ENCODE measurements around the gene NXPH1.

Gene NXPH1

DNA sequence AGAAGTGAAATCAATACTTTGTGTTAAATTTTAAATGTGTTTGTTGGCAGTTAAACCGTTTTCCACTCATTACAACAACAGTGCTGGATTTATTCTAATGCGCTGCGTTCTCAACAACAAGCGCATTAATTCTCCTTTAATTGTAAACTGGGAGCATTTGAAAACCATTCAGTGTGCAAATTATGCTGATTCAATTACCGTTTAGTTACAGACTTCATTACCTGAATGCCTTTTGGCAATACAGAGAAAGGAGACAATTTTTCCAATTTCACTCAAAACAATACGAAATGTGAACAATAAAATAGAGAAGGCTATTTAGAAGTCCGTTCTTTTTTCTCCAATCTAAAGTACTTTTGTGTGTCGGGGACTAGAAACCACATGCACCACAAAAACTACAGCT is 4.2 kb downstream of the NXPH1 start:
- no peak for DNase-seq

DNA sequence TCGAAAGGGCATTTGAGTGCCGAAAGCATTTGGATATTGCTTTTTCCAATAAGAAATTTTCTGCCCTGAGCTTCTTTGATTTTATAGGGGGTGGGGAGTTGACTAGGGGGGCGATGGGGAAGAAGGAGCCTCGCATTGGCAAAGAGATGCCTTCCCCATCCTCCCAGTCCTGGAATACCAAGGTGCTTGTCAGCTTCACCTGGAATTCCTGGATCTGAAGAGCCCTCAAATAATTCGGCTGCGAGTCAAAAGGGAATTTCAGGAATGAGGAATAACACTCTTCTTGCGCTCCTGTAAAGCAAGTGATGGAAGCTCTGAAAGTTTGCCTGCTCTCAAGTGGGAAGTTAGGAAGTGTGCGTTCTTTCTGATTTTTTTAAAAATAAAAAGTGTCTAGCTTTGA is 7.3 kb downstream of the NXPH1 start:
- DNase-seq, result no peak

DNA sequence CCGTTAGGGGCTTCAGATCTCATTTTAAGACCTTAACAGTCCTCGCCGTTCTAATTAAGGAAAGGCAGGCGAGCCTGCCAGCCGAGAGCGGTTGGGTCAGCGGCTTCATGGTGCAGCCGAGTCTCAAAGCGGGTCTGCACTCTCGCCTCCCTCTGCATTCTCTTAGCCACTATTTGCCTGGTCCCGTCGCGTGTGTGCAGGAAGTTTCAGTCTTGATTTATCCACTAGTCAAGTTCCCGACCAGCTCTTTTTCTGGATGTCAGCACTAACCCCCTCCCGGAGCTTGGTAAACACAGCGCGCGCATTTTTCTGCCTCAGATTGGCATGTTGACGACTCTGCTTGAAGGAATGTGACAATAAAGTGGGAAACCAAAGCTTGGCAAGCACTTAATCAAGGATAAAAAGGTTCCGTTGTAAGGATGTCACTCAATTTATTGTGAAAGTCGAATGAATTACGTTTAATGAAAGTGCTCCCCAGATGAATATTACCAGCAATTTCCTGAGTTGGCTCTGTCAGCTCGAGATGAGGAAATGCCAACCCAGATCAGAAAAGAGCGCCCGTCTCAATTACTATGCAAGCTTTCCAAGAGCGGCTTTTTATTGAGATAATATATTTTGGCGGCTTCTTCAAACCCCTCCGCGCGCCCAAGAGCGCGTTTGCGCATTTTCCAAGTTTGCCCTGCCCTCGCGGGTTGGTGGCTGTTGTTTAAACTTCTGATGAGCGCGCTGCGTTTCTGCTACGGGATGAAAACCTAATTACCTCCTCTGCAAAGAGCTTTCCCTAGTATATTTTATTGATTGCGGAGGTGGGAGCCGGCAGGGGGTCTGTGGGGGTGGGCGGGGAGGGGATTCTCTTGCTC is 7.9 kb downstream of the NXPH1 start:
- no peak for DNase-seq

DNA sequence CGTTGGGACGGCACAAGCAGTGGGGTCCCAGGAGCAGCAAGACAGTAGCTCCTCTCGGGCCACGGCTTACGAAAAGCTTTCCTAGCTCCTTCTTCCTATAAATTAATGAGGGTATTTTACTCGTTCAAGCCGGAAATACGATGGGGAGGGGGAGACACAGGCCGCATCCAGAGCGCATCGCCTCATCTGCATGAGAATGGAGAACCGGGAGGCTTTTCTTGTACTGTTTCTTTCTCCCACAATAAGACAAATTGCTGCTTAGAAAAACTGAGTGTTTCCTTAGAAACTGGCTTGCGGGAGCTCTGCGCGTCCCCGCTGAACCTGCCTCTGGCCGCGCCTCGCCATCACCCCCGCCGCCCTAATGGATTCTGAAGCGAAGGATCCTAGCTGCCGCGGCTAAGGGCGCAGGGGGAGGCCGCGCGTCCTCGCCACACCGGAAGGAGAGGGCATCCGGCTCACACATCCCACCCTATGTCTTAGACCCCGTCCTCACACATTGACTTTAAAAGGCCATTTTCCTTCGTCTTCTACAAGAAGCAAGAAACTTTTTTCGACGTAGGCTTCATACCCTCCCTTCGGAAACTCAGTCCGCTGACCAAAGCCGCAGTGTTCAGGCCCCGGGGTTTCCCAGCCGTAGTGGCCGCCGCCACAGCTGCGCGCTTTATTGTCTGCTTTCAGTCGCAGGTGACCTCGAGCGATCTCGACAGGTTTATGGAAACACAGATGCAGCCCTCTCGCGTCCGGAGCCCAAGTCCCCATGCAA is 8.8 kb downstream of the NXPH1 start:
- no peak for DNase-seq

DNA sequence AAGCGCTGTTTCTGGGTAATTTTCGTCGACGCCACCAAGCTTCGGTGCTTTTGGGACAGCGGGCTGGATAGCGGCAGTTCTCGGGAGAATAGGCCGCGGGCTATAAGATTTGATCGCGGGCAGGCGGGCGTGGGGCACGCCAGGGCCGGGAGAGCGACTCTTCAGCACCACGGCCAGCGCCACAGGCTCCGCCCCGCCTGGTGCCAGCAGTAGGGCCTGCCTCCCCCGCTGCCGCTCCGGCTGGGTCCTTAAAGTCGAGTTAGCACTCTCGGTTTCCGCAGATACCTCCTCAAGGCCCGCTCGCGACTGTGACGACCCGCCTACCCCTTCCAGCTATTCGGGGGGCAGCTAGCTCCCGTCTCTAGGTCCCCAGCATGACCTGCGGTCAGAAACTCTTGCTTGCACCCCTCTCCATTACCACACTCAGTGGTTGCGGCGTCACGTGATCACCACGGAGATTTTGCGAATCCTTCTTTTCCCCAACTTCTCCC is 9.4 kb downstream of the NXPH1 start:
- peak; percentile 50 for DNase-seq

DNA sequence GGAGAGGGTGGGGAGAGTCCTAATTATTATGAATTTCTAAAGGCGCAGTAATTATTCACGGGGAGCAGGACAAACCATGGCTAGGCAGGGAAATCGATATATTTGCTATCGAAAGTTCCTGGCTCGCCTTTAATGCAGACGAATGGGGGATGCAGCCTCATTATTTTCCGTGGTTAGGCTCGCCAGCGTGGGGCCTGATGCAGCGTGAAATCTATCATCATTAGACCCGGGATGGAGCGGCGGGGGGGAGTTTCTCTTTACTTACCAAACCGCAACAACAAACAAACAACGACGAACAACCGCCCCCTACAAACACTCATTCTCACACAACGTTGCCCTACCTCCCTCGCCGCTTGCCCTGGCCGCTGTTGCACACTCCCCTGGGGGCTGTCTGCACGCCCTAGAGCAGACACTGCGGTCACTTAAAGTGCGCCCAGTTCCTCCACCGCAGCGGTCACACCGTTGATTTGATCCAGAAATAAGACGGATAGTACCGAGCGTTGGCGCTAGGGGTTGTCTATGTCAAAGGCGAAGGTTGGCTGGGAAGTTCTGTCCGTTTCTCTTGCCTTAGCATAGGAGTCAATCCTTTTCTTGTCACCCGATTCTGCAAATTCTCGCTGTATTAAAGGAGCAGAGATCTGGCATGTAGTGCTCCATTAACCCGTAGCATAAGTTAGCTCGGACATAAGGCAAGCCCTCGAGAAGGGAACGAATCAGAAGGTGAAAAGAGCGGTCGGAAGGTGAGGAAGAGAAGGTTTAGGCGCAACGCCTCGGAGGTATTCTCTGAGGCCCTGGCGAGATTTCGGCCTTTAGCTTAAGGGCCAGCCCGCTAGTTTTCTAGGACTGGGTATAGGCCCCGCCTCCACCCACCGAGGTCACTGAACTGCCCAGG is 10.4 kb downstream of the NXPH1 start:
- no peak for DNase-seq

DNA sequence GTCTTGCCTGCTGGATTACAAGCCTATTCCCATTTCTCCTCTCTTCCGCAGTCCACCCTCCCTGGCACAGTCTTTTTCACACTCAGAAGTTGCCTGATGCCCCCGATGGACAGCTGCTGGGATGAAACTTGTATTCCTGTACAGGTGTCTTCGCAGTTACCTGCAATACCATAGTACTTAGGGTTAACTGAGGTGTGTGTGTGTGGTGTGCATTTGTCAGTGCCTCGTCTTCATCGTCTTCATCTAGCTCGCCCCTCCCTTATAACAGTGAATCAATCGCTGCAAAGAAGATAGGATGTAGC is 11.0 kb downstream of the NXPH1 start:
- no peak for DNase-seq

DNA sequence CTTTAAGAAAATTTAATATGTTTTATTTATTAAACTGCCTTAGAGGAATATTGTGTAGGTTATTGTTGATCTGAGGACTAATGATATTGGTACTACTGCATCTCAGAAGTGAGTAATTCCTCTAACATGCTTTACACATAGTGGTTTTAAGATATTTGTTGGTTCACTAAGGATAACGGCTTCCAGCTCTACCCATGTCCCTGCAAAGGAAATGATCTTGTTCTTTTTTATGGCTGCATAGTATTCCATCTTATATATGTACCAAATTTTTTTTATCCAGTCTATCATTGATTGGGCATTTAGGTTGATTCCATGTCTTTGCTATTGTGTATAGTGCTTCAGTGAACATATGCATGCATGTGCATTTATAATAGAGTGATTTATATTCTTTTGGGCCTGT is 20.1 kb downstream of the NXPH1 start:
- no peak for DNase-seq

DNA sequence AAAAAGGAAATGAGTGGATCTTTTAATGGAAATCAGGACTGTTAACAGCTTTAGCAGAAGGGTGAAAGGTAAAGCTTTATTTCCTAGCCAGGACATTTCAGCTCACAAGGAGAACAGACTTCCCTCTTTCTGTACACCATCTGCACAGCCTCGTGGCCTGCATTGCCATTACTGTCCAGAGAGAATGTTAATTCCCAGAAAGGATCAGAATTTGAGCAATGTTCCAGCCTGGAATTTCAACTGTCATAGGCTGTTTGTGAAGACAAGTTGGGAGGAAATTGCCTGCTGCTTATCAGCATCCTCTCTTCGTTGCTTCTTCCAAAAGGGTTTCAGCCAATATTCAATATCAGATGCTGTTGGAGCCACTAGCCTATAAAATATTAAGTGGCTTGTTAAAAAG is 22.0 kb downstream of the NXPH1 start:
- no peak for DNase-seq

DNA sequence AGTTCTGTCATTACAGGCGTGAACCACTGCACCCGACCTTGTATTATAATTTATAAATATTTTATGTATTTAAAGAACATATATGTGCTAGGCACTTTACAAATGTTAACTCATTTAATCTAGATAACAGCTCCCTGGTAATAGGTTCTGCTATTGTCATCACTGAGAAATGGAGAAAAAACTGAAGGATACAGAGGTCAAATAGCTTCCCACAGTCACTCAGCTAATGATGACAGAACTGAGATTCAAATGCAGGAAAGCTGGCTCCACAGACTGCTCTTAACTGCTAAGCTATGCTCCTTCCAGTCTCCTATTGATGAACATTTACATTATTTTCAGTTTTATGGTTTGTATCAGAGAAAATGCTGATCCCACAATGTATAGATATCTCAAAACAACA is 28.9 kb downstream of the NXPH1 start:
- no peak for DNase-seq

DNA sequence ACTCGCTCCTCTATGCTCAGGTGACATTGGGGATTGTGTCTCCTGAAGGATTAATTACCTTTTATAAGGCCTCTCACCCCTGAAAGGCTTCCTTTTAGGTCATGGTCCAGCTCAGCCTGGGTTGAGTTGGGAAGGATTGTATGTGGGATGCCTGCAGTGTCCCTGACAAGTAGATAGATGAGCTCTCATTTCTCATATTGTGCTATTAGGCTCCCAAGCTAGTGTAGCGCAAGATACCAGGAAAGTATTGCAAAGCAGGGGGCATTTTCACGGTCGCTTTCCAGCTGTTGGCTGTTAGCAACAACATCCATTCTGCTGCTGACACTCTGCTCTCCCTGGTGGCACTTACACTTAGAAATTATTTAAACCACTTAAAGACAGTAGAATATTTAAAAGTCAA is 31.9 kb downstream of the NXPH1 start:
- DNase-seq, result no peak

DNA sequence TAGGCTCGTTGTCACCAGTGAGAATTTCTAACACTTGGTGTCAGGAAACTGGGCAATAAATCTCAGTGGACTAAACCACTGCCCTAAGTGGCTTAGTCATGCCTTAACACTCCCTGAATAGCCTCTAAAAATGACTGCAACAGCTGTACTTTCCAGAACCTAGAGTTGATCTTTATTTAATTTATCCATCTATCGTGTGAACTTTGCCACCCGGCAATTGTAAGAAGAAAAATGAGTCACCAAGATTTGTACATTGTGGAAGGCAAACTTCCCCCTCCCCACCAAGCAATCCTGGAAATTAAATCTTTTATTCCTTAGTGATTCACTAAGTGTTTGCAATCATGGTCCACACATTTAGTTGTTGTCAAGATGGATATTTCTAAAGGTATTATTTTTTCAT is 47.1 kb downstream of the NXPH1 start:
- DNase-seq, result no peak

DNA sequence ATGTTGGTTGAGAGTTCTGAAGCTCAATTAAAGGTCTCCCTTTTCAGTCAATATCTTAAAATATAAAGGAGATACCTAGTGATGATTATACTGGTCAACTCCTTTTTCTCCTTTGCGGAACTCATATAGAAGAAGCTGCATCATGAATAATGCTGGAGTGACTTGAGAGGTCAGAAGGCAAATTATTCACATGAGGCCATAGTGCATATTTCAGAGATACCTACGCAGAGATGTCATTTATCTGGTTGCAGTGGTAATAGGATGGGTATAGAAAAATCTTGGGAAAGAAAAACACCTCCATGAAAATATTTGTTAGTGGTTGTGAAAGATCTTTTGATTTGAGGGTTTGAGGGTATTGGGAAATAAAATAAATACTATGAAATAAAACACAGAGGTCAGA is 47.7 kb downstream of the NXPH1 start:
- no peak for DNase-seq

DNA sequence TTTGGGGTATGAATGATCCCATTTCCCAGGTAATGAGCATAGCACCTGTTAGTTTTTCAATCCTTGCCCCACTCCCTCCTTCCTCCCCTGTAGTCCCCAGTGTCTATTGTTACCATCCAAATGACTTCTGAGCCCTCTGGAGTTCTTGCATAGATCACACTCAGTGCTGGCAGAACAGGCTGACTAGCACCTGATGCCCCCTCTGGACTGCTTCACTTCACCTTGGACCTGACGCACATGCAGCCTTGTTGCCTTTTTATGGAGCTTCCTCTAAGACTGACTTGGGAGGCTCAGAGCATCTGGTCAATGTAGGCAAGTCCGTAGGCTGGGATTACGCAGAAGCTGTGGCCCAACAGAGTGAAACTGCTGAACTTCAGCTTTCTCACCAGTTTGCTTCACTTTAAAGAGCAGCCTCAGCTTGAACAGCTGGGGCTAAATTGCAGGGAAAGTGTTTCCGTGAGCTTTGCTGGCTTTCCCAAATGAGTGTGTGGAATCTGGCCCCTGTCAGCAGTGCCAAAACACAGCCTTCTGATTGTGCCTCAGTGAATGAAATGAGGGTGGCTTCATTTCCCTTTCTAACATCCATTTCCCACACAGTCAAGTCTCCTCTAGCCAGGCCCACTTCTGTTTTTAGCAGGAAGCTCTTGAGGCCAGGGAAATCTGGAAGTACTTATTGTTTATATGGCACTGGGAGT is 48.5 kb downstream of the NXPH1 start:
- DNase-seq, result no peak

DNA sequence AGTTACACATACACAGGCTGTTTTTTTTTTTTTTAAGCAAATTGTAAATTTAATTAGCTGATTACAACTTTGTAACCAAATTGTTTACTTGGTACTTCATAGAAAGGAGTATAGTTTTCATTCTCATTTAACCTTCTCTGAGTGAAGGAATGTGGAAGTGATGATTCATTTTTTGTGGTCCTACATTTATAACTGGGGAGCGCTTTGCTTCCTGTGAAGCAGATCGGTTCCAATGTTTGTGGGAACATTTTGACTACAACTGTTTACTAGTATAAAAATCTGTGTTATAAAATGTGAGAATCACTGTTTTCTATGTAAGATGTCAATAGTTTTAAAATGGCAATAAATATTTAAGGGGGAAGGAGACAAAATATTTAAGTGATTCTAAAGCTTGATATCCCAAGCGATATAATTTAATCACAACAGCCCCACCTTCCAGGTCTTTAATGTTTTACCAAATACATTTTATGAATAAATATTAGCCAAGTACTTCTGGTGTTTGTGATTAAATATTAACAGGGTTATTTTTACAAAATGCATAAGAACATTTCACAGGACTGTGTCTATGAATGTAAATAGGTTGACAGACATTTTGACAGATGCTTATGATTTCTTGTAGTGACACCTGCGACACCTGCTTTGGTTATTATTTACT is 57.1 kb downstream of the NXPH1 start:
- no peak for DNase-seq

DNA sequence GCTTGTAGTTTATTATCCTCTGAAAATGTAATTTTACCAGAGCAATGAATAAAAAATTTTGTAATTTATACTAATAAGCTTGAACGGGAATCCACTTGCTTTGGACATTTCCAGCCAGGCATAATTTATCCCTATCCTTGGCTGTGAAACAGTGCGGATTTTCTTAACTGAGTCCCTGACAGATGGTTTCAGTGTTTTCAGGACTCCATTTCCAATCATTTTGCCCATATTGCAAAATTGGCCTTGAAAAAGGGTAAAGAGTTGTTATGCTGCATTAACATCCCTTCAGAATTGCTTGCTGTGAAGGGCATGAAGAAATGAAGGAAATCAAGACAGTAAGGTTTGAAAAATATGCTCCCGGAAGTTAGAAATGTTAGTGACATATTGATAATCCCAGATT is 57.7 kb downstream of the NXPH1 start:
- no peak for DNase-seq

DNA sequence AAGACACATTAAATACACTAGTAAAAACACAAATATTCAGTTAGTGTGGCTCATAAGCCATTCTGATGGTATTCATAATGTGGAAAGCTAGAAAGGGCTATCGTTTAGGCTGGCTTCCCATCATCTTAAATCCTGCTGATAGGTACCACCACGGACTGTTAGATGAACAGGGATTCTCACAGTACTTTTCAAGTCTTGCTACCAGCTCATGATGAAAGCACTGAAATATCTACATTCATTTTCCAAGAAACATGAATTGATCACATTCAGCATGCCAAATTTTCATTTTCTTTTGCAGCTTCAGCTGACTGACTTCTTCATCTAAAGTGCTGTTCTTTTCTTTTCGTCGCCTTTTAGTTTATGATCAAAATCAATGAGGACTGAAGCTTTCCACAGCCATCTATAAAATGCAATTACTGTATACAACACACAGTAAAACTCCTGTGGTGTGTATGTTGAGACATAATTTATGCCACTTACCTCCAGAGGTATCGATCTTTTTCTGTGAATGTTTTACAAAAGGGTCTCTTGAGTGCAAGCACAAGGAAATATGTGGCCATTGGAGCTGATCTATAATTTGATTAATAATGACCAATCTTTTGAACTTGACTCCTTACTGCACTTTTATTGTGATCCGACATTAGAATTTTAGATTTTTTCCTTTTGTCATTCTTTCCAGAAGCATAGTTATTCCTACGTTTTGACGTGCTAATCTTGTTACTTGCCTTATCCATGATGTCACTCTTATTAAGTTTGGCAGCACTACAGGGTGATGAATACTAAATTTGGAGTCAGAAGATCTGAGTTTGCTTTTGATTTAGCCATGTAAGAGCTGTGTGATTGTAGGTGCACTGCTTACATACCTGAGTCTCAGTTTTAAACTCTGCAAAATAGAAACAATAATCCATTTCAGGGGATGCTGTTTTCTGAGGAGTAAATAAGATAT is 58.4 kb downstream of the NXPH1 start:
- no peak for DNase-seq

DNA sequence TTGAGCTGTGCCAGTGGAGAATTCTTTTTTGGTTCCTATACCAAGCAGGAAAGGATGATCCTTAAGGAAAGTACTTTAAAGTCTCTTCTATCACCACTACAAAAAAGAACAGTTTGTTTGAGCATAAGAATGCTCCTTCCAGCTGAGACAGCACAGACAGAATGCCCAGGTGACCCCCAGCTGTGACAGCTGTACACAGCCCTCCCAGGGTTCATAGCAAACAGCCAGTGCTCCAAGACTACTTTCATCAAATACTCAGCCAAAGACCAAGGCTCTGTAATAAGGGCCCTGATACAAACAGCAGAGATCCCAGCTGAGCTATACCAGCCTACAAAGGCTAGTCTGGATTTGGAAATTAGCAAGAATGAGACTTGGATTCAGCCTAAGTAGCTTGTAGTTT is 65.7 kb downstream of the NXPH1 start:
- DNase-seq, result no peak

DNA sequence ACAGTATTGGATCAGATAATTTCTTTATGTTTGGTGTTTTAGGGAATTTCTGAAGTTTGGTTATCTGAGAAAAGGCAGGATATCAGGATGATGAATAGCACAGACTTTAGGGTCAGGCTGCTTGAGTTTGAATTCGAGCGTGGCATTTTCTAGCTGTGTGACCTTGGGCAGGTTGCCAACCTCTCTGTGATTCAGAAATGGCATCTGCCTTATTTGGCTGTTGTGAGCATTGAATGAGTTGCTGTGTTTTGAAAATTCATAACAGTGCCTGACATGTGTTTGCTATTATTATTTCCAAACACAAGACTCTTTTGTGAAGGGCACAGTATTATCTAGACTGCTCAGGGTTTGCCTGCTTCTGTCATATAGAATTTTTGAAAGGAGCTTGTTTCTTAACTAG is 66.9 kb downstream of the NXPH1 start:
- no peak for DNase-seq

DNA sequence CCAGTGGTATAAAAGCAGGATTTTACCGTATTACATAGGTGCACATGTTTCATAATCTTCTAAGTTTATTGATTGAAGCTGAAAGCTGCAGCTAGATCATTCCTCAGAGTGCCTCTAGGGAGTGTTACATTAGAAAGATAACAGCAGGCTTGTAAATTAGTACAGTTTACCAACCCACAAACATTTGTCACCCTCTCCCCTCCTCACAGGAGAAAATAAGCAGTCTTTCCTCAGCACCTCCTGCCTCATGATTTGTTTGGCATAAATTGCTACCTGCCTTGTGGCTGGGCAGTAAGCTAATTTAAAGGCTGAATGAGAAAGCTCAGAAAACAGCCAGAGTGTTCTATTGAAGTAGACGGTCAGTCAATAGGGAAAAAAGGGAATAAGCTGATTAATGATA is 74.2 kb downstream of the NXPH1 start:
- DNase-seq, result no peak

DNA sequence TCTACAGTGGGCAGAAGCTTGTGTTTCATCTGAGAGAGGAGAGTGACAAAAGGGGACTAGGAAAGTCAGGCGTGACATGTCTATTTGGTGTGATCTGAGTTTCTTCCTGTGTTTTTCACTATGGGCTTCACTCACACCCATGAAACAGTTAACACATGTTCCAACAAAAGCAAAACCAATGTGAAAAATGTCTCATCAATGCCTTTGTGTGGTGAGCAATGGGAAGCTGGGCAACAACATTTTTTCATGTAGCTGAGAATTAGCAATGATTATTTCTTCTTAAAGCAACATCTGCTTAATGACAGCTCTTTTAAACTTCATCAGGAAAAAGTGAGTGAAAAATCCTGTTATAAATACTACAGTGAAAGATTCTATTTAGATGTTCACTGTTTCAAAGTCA is 76.2 kb downstream of the NXPH1 start:
- no peak for DNase-seq

Measured in activated CD4-positive, alpha-beta T cell treated with anti-CD3 and anti-CD28 coated beads, Interleukin-2, amount 50 U/mL, for 16 hours (primary cell).